ENCODE measurements around the gene IKBKE. TPM values are rescaled to one million over a fixed set of nuclear protein-coding genes. Genes with fewer than 3 reads are reported as not detected.

The IKBKE gene
- total RNA-seq, 1 experiment from 2014 or later, result 6.6 TPM

- H2BK5ac ChIP-seq (ENCODE audit: insufficient read length, low read length), result no peak overlapping the region
- no peaks in the 10 kb centered on the region for H4K20me1 ChIP-seq (ENCODE audit: control insufficient read depth, insufficient read depth, insufficient read length)
- no peaks in the 10 kb centered on the region for H3K79me2 ChIP-seq (ENCODE audit: insufficient read depth, low read length)
- H4K5ac ChIP-seq (ENCODE audit: insufficient read length, low read depth, low read length), result no peak overlapping the region
- H3K4me1 Mint-ChIP-seq, result peaks cover 66% of the 10 kb centered on the region in 2 experiments
- TF ChIP-seq CTCF (conservative IDR thresholded peaks at IDR 0.05), result no peak
- H4K91ac ChIP-seq (ENCODE audit: insufficient read length, low read depth, low read length), result no peak overlapping the region
- no peak overlapping the region for H3T11ph ChIP-seq (ENCODE audit: low read length)
- no peak overlapping the region for H2BK20ac ChIP-seq (ENCODE audit: low read depth, low read length, poor library complexity, severe bottlenecking)
- no peak overlapping the region for H3K14ac ChIP-seq (ENCODE audit: insufficient read depth, low read length)
- no peak overlapping the region for H2AK5ac ChIP-seq (ENCODE audit: insufficient read length, low read length)
- H3K23ac ChIP-seq (ENCODE audit: insufficient read length, low read depth, low read length), result no peak overlapping the region
- H3K18ac ChIP-seq (ENCODE audit: insufficient read length, low read depth, low read length), result no peak overlapping the region
- no peak overlapping the region for H4K8ac ChIP-seq (replicated peaks; ENCODE audit: insufficient read length, low read depth, low read length)
- no peaks in the 10 kb centered on the region for H3K9me3 Mint-ChIP-seq
- peaks cover 0 to 5% (median 4%) of the 10 kb centered on the region in 3 experiments; a peak in 5 of 7 replicates for H3K36me3 Mint-ChIP-seq (ENCODE audit: insufficient read depth in 1 of 3, low read depth in 3 of 3)
- no peak for DNase-seq
- H3K9me3 ChIP-seq (ENCODE audit: control insufficient read depth, low read depth, low read length), result no peaks in the 10 kb centered on the region
- no peak overlapping the region for H3K4ac ChIP-seq (ENCODE audit: low read depth, low read length)
- no peak overlapping the region for H3K56ac ChIP-seq (ENCODE audit: insufficient read length, low read depth, low read length)
- H3K23me2 ChIP-seq (ENCODE audit: insufficient read length, low read depth, low read length, poor library complexity, severe bottlenecking), result peaks cover 11% of the 10 kb centered on the region
- no peak overlapping the region for H3K27ac Mint-ChIP-seq
- H3K27me3 Mint-ChIP-seq (ENCODE audit: low read depth), result peaks cover 31% of the 10 kb centered on the region
- H2BK15ac ChIP-seq (ENCODE audit: low read depth, low read length), result no peak overlapping the region
- peak overlapping the region; percentile 68 to 83; a peak in 1 of 5 replicates for H3K4me3 Mint-ChIP-seq
- H3K4me2 ChIP-seq (ENCODE audit: insufficient read depth, insufficient read length, low read length), result peak overlapping the region; percentile 60
- no peak overlapping the region for H2AFZ ChIP-seq (ENCODE audit: low read length)
- H3K79me1 ChIP-seq (ENCODE audit: insufficient read depth, low read depth, low read length, poor library complexity, severe bottlenecking), result no peaks in the 10 kb centered on the region
- H2BK120ac ChIP-seq (ENCODE audit: low read depth, low read length, poor library complexity, severe bottlenecking), result no peak overlapping the region
- WGBS (ENCODE audit: extremely low coverage, insufficient read length, low lambda C conversion rate), result no CpG with 5 or more reads among the region's 2 CpGs
- H3K4me1 ChIP-seq (ENCODE audit: insufficient read depth, low read length), result peaks cover 12% of the 10 kb centered on the region; the same call in 1 of the 2 replicates
- no peak overlapping the region for H3K27ac ChIP-seq (ENCODE audit: insufficient read length, low read depth, low read length)
- no peak overlapping the region for H3K9ac ChIP-seq (ENCODE audit: extremely low read depth, insufficient read length, low read length)
- no peaks in the 10 kb centered on the region for H3K27me3 ChIP-seq (ENCODE audit: insufficient read depth, low read length)
- no peak overlapping the region for H2BK12ac ChIP-seq (ENCODE audit: insufficient read length, low read depth, low read length)
Measured at GRCh38 chr1:206469411-206469932, 804 bp upstream of the IKBKE start.

Measured in H9 (cell line).